T-helper 17 cell (primary cell): ENCODE results near the gene OR6J1. TPM values are rescaled to one million over a fixed set of nuclear protein-coding genes. Genes with fewer than 3 reads are reported as not detected.
"Not testable (repeated sequence)": the region's sequence is repeated elsewhere in the genome, so short reads cannot be mapped to it uniquely, and the experiment has no call there.

Experiments used
- ATAC-seq: fragments of 150-1000 bp; cut with Tn5 transposase; 2 replicates; pipeline ENCODE4 v1.10.0; 2021; ENCODE audit warnings: mild to moderate bottlenecking, moderate library complexity
- DNase-seq, 3 donors: peaks; one replicate each; pipeline versions ENCODE4 v3.0.0 to v3.0.0-alpha.2; 2020 to 2021
- H3K9me3 ChIP-seq: one replicate; pipeline ENCODE4 v1.7.0; 2013; ENCODE audit warnings: low read length, mild to moderate bottlenecking; ENCODE audit not compliant: control insufficient read depth, poor library complexity, severe bottlenecking
- H3K27ac Mint-ChIP-seq: one replicate; pipeline ENCODE4 v1.8.0; 2022; ENCODE audit warnings: mild to moderate bottlenecking, moderate library complexity, mixed read lengths
- H3K27me3 Mint-ChIP-seq: one replicate; pipeline ENCODE4 v1.8.0; 2022; ENCODE audit warnings: mixed read lengths
- H3K36me3 Mint-ChIP-seq: one replicate; pipeline ENCODE4 v1.8.0; 2022; ENCODE audit warnings: low read depth, mixed read lengths
- H3K4me1 Mint-ChIP-seq: one replicate; pipeline ENCODE4 v1.8.0; 2022; ENCODE audit warnings: mild to moderate bottlenecking, mixed read lengths
- H3K4me3 Mint-ChIP-seq: one replicate; pipeline ENCODE4 v1.8.0; 2022; ENCODE audit warnings: mild to moderate bottlenecking, moderate library complexity, mixed read lengths
- total RNA-seq, 4 donors: library from RNA in 2 of 4; stranded (reverse) in 2 of 4; gene quantifications; one replicate each; pipeline ENCODE4 v1.2.3 and lab custom pipeline; 2022 to 2026

OR6J1 gene
- not detected for total RNA-seq
- total RNA-seq (lab: John Stamatoyannopoulos, UW): 0 reads per million in 2 donors

- H3K9me3 ChIP-seq: no peaks in the 10 kb centered on the region
- peaks cover 3% of the 10 kb centered on the region for H3K4me1 Mint-ChIP-seq
- no peak for DNase-seq
- H3K27me3 Mint-ChIP-seq: peaks cover 11% of the 10 kb centered on the region
- peaks cover 2% of the 10 kb centered on the region for H3K36me3 Mint-ChIP-seq
- peak within 1 kb of the TSS; percentile 41 for H3K4me3 Mint-ChIP-seq
- no peak for ATAC-seq
- no peak within 1 kb of the TSS for H3K27ac Mint-ChIP-seq
Measured at GRCh38 chr14:22644305-22644635, at the start of gene OR6J1. TSS of gene OR6J1 (minus strand) at chr14:22644352. CDS start at chr14:22634811, 9,541 bp downstream.

- H3K4me1 Mint-ChIP-seq: no peaks in the 10 kb centered on the region
- no peak overlapping the region for H3K27ac Mint-ChIP-seq
- DNase-seq: no peak
- peaks cover 5% of the 10 kb centered on the region for H3K9me3 ChIP-seq
- no peak overlapping the region for H3K4me3 Mint-ChIP-seq
- ATAC-seq: no peak
- H3K27me3 Mint-ChIP-seq: peaks cover 25% of the 10 kb centered on the region
- peaks cover 7% of the 10 kb centered on the region for H3K36me3 Mint-ChIP-seq
Measured at GRCh38 chr14:22692194-22692593, 48.0 kb upstream of the OR6J1 start.

- DNase-seq (no peak), ATAC-seq (no peak)
- peaks cover 9% of the 10 kb centered on the region for H3K36me3 Mint-ChIP-seq
- peaks cover 33% of the 10 kb centered on the region for H3K27me3 Mint-ChIP-seq
- no peaks in the 10 kb centered on the region for H3K4me1 Mint-ChIP-seq
- H3K9me3 ChIP-seq: peaks cover 5% of the 10 kb centered on the region
- no peak overlapping the region for H3K27ac Mint-ChIP-seq
- H3K4me3 Mint-ChIP-seq: no peak overlapping the region
Measured at GRCh38 chr14:22691171-22691570, 47.0 kb upstream of the OR6J1 start.

GRCh38 chr14:22689199-22689598 is 45.0 kb upstream of the OR6J1 start:
- H3K27ac Mint-ChIP-seq: no peak overlapping the region
- no peak for ATAC-seq

GRCh38 chr14:22687969-22688368 is 43.8 kb upstream of the OR6J1 start:
- not testable (repeated sequence) for H3K4me3 Mint-ChIP-seq, H3K36me3 Mint-ChIP-seq, ATAC-seq, DNase-seq, H3K27ac Mint-ChIP-seq, H3K4me1 Mint-ChIP-seq, H3K9me3 ChIP-seq
- peaks cover 39% of the 10 kb centered on the region for H3K27me3 Mint-ChIP-seq

More at GRCh38 chr14:22689199-22689598, 45.0 kb upstream of the OR6J1 start:
- no peak for DNase-seq
- H3K9me3 ChIP-seq: peaks cover 5% of the 10 kb centered on the region
- Mint-ChIP-seq H3K4me1 (no peaks in the 10 kb centered on the region), H3K4me3 (no peak overlapping the region), H3K36me3 (peaks cover 6% of the 10 kb centered on the region), H3K27me3 (peaks cover 31% of the 10 kb centered on the region)

GRCh38 chr14:22686176-22686611 is 42.0 kb upstream of the OR6J1 start:
- not testable (repeated sequence) for H3K4me3 Mint-ChIP-seq, ATAC-seq, H3K36me3 Mint-ChIP-seq, DNase-seq, H3K4me1 Mint-ChIP-seq, H3K9me3 ChIP-seq, H3K27ac Mint-ChIP-seq
- peaks cover 48% of the 10 kb centered on the region for H3K27me3 Mint-ChIP-seq

- DNase-seq (no peak), ATAC-seq (no peak)
- H3K4me1 Mint-ChIP-seq: no peaks in the 10 kb centered on the region
- no peak overlapping the region for H3K27ac Mint-ChIP-seq
- no peak overlapping the region for H3K4me3 Mint-ChIP-seq
- peaks cover 6% of the 10 kb centered on the region for H3K36me3 Mint-ChIP-seq
- H3K9me3 ChIP-seq: no peaks in the 10 kb centered on the region
- peaks cover 41% of the 10 kb centered on the region for H3K27me3 Mint-ChIP-seq
Measured at GRCh38 chr14:22685467-22685866, 41.3 kb upstream of the OR6J1 start.

- not testable (repeated sequence) for H3K9me3 ChIP-seq, DNase-seq, H3K4me1 Mint-ChIP-seq, H3K4me3 Mint-ChIP-seq, H3K36me3 Mint-ChIP-seq, H3K27ac Mint-ChIP-seq, ATAC-seq
- peaks cover 54% of the 10 kb centered on the region for H3K27me3 Mint-ChIP-seq
Measured at GRCh38 chr14:22683428-22683827, 39.3 kb upstream of the OR6J1 start.

GRCh38 chr14:22678221-22678620 is 34.1 kb upstream of the OR6J1 start:
- H3K9me3 ChIP-seq: no peaks in the 10 kb centered on the region
- ATAC-seq (no peak), DNase-seq (no peak)
- Mint-ChIP-seq H3K27ac (no peak overlapping the region), H3K27me3 (peaks cover 48% of the 10 kb centered on the region), H3K36me3 (no peaks in the 10 kb centered on the region), H3K4me1 (no peaks in the 10 kb centered on the region), H3K4me3 (no peak overlapping the region)

GRCh38 chr14:22677551-22677950 is 33.4 kb upstream of the OR6J1 start:
- not testable (repeated sequence) for H3K9me3 ChIP-seq, DNase-seq, H3K27ac Mint-ChIP-seq, H3K36me3 Mint-ChIP-seq, H3K4me3 Mint-ChIP-seq, ATAC-seq, H3K4me1 Mint-ChIP-seq
- peaks cover 42% of the 10 kb centered on the region for H3K27me3 Mint-ChIP-seq

- Mint-ChIP-seq H3K27ac (no peak overlapping the region), H3K36me3 (peaks cover 2% of the 10 kb centered on the region), H3K27me3 (peaks cover 7% of the 10 kb centered on the region), H3K4me3 (no peak overlapping the region), H3K4me1 (no peaks in the 10 kb centered on the region)
- no peaks in the 10 kb centered on the region for H3K9me3 ChIP-seq
- DNase-seq (no peak), ATAC-seq (no peak)
Measured at GRCh38 chr14:22671622-22672021, 27.5 kb upstream of the OR6J1 start.

- Mint-ChIP-seq H3K36me3 (peaks cover 2% of the 10 kb centered on the region), H3K27me3 (peaks cover 5% of the 10 kb centered on the region), H3K4me1 (no peaks in the 10 kb centered on the region), H3K27ac (no peak overlapping the region), H3K4me3 (no peak overlapping the region)
- DNase-seq: no peak
- ATAC-seq: no peak
- no peaks in the 10 kb centered on the region for H3K9me3 ChIP-seq
Measured at GRCh38 chr14:22668863-22669262, 24.7 kb upstream of the OR6J1 start.

GRCh38 chr14:22668417-22668816 is 24.3 kb upstream of the OR6J1 start:
- no peak for DNase-seq
- no peak for ATAC-seq
- H3K27ac Mint-ChIP-seq: no peak overlapping the region
- H3K36me3 Mint-ChIP-seq: peaks cover 2% of the 10 kb centered on the region
- no peaks in the 10 kb centered on the region for H3K4me1 Mint-ChIP-seq
- H3K9me3 ChIP-seq: no peaks in the 10 kb centered on the region
- peaks cover 7% of the 10 kb centered on the region for H3K27me3 Mint-ChIP-seq
- no peak overlapping the region for H3K4me3 Mint-ChIP-seq

- DNase-seq: no peak
- no peak overlapping the region for H3K27ac Mint-ChIP-seq
- no peaks in the 10 kb centered on the region for H3K4me1 Mint-ChIP-seq
- H3K4me3 Mint-ChIP-seq: no peak overlapping the region
- ATAC-seq: no peak
- H3K36me3 Mint-ChIP-seq: peaks cover 2% of the 10 kb centered on the region
- peaks cover 10% of the 10 kb centered on the region for H3K27me3 Mint-ChIP-seq
- no peaks in the 10 kb centered on the region for H3K9me3 ChIP-seq
Measured at GRCh38 chr14:22667881-22668280, 23.7 kb upstream of the OR6J1 start.
